Endothelial cell of umbilical vein (primary cell): ENCODE data around the gene HTRA1. TPM values are rescaled to one million over a fixed set of nuclear protein-coding genes. Genes with fewer than 3 reads are reported as not detected.

Experiments used
- BruUV-seq: library from RNA; stranded (reverse); fragments of 400-500 nt; replicated peaks from 2 replicates; lab custom pipeline; 2021; lab: Mats Ljungman, UMichigan
- CTCF ChIA-PET: fragments of 300-600, 350-600 bp; sonication (Branson Sonifier 250); formaldehyde crosslinking; loops from one replicate; lab custom pipeline; 2021; ENCODE audit warnings: antibody characterized with exemption, inconsistent platforms; lab: Charles Lee
- POLR2A ChIA-PET: fragments of 300-600, 350-600 bp; sonication (Branson Sonifier 250); formaldehyde crosslinking; loops from one replicate; lab custom pipeline; 2021; ENCODE audit warnings: antibody characterized with exemption, inconsistent platforms; lab: Charles Lee
- DNase-seq: peaks from one replicate; pipeline ENCODE4 v3.0.0-alpha.2; 2011; ENCODE audit warnings: low read depth, low spot score
- FAIRE-seq: peaks from 2 replicates; lab custom pipeline; 2011; peaks lifted over from hg19 to GRCh38; lab: Jason Lieb, UNC
- H2AFZ ChIP-seq: 2 replicates; pipeline ENCODE4 v1.6.0; 2012; ENCODE audit warnings: low read depth, low read length, control low read depth, inconsistent platforms
- H3K27ac ChIP-seq: 2 replicates; pipeline ENCODE4 v1.5.1; 2011; ENCODE audit warnings: low read depth, mild to moderate bottlenecking, control low read depth, low read length, moderate library complexity; ENCODE audit not compliant: insufficient read depth
- H3K27me3 ChIP-seq, 2 experiments: 2 replicates each; pipeline versions ENCODE4 v1.6.0 to v1.6.1; 2011; ENCODE audit warnings: low read length in 2 of 2, mixed read lengths in 1 of 2; ENCODE audit not compliant: control insufficient read depth in 2 of 2, insufficient read depth in 2 of 2
- H3K36me3 ChIP-seq, 2 experiments: 2 replicates in 1 of 2; 3 replicates in 1 of 2; pipeline ENCODE4 v1.5.1; 2011; ENCODE audit warnings: low read length in 2 of 2, mild to moderate bottlenecking in 1 of 2, moderate library complexity in 1 of 2; ENCODE audit not compliant: control insufficient read depth in 2 of 2, insufficient read depth in 2 of 2; ENCODE audit errors: extremely low read depth in 1 of 2
- H3K4me1 ChIP-seq: 3 replicates; pipeline ENCODE4 v1.5.1; 2011; ENCODE audit warnings: mild to moderate bottlenecking, low read length; ENCODE audit not compliant: control insufficient read depth, insufficient read depth; ENCODE audit errors: extremely low read depth
- H3K4me2 ChIP-seq: 2 replicates; pipeline ENCODE4 v1.6.1; 2011; ENCODE audit warnings: low read length, control low read depth, mixed read lengths; ENCODE audit not compliant: insufficient read depth
- H3K4me3 ChIP-seq, 3 experiments: fragments of 200-600 bp in 1 of 3; sonication (generic), shearing (Covaris generic) in 1 of 3; replicated peaks in 1 of 3; 2 replicates each; pipeline ENCODE4 v1.5.1; 2011 to 2016; ENCODE audit warnings: control low read depth in 3 of 3, low read length in 3 of 3, mild to moderate bottlenecking in 2 of 3, inconsistent platforms in 1 of 3, low read depth in 1 of 3, moderate library complexity in 1 of 3; ENCODE audit not compliant: insufficient read depth in 1 of 3
- H3K79me2 ChIP-seq: 2 replicates; pipeline ENCODE4 v1.6.0; 2012; ENCODE audit warnings: low read length, inconsistent platforms; ENCODE audit not compliant: control insufficient read depth, insufficient read depth
- H3K9ac ChIP-seq: replicated peaks from 2 replicates; pipeline ENCODE3; 2011; ENCODE audit warnings: low read length, control low read depth; ENCODE audit not compliant: insufficient read depth; ENCODE audit errors: extremely low read depth
- H3K9me1 ChIP-seq: replicated peaks from 3 replicates; pipeline ENCODE4 v1.6.0; 2011; ENCODE audit warnings: mild to moderate bottlenecking, low read length; ENCODE audit not compliant: control insufficient read depth, insufficient read depth; ENCODE audit errors: extremely low read depth
- H3K9me3 ChIP-seq: replicated peaks from 2 replicates; pipeline ENCODE4 v1.5.1; 2012; ENCODE audit warnings: low read length, inconsistent platforms; ENCODE audit not compliant: control insufficient read depth, insufficient read depth
- H4K20me1 ChIP-seq: replicated peaks from 2 replicates; pipeline ENCODE3; 2011; ENCODE audit warnings: mild to moderate bottlenecking, low read length; ENCODE audit not compliant: control insufficient read depth, insufficient read depth; ENCODE audit errors: extremely low read depth
- CTCF ChIP-seq, 2 donors: IDR thresholded peaks; 1 replicate in 1 of 2; 2 replicates in 1 of 2; pipeline ENCODE4 v1.5.1; 2011; ENCODE audit warnings: low read length in 2 of 2, mild to moderate bottlenecking in 2 of 2, moderate library complexity in 2 of 2, control low read depth in 1 of 2, inconsistent platforms in 1 of 2, low read depth in 1 of 2; ENCODE audit not compliant: insufficient read depth in 1 of 2; ENCODE audit errors: extremely low read depth in 1 of 2
- EZH2 ChIP-seq: IDR thresholded peaks from 2 replicates; pipeline ENCODE4 v1.6.1; 2012; ENCODE audit warnings: borderline replicate concordance, low read depth, mild to moderate bottlenecking, moderate library complexity, low read length, inconsistent platforms; ENCODE audit not compliant: severe bottlenecking
- FOS ChIP-seq: IDR thresholded peaks from 2 replicates; pipeline ENCODE4 v1.6.1; 2011; ENCODE audit warnings: mild to moderate bottlenecking, low read length, moderate library complexity, borderline replicate concordance; ENCODE audit not compliant: insufficient read depth
- GATA2 ChIP-seq: IDR thresholded peaks from 2 replicates; pipeline ENCODE4 v1.7.0; 2011; ENCODE audit warnings: low read depth, mild to moderate bottlenecking, moderate library complexity, mixed read lengths, low read length; ENCODE audit not compliant: insufficient read length, insufficient read depth
- JUN ChIP-seq: IDR thresholded peaks from 2 replicates; pipeline ENCODE4 v1.6.1; 2011; ENCODE audit warnings: borderline replicate concordance, low read depth; ENCODE audit not compliant: insufficient read length, insufficient read depth
- MAX ChIP-seq: IDR thresholded peaks from 2 replicates; pipeline ENCODE4 v1.6.1; 2011; ENCODE audit not compliant: insufficient read depth, insufficient read length
- MYC ChIP-seq: IDR thresholded peaks from one replicate; pipeline ENCODE4 v1.6.1; 2011; ENCODE audit warnings: mild to moderate bottlenecking, low read depth, low read length
- POLR2A ChIP-seq: IDR thresholded peaks from 2 replicates; pipeline ENCODE4 v1.6.1; 2012; ENCODE audit warnings: low read depth, mild to moderate bottlenecking, control low read depth, low read length
- POLR2AphosphoS5 ChIP-seq: IDR thresholded peaks from 2 replicates; pipeline ENCODE4 v1.6.1; 2012; ENCODE audit warnings: low read depth, mild to moderate bottlenecking, control low read depth, low read length, moderate library complexity; ENCODE audit not compliant: insufficient read depth
- dilution Hi-C: fragments of 300-500 bp; cut with MboI; formaldehyde crosslinking; loops from one replicate; pipeline ENCODE4 v1.15.0; 2019; ENCODE audit warnings: low sequenced_read_pairs; ENCODE audit not compliant: extremely low pct_ligation_motif_present
- intact Hi-C: fragments of 100-400 bp; cut with micrococcal nuclease; formaldehyde crosslinking; loops from one replicate; pipeline ENCODE4 v1.10.0; 2022
- polyA plus RNA-seq, 4 experiments: library from polyadenylated mRNA; depleted of rRNA in 3 of 4; stranded (reverse) in 3 of 4; unstranded in 1 of 4; fragments of >200 nt; gene quantifications; 2 replicates each; pipeline versions ENCODE4 v1.2.1 to v1.2.3, GENCODE V29; 2011 to 2012; ENCODE audit warnings: missing spikeins in 1 of 4
- total RNA-seq: library from RNA; stranded (reverse); gene quantifications from 2 replicates; pipeline ENCODE4 v1.2.3, GENCODE V29; 2021

Gene HTRA1
- total and polyA plus RNA-seq, 2 donors (not counting 3 experiments of a cell fraction or from before 2014, with no cell fraction given) = 192 to 270 TPM

GRCh38 chr10:122493761-122494160, 32.4 kb downstream of the HTRA1 start:
- no peak for FAIRE-seq
- TF ChIP-seq MYC (no peak), JUN (no peak), POLR2A (no peak), EZH2 (no peak), FOS (no peak), GATA2 (no peak), POLR2AphosphoS5 (no peak), CTCF (IDR thresholded peaks at IDR 0.05; ENCODE audit: extremely low read depth in 1 of 2, insufficient read depth in 1 of 2, low read depth in 1 of 2, low read length in 2 of 2) (no peak), MAX (no peak)

More at GRCh38 chr10:122493761-122494160, 32.4 kb downstream of the HTRA1 start:
- Histone ChIP-seq H3K27ac (no peak overlapping the region), H3K9me3 (no peaks in the 10 kb centered on the region), H3K36me3 (peaks cover 4 to 5% of the 10 kb centered on the region in 2 experiments), H3K9me1 (no peaks in the 10 kb centered on the region), H3K4me2 (peak overlapping the region; percentile 76), H2AFZ (no peak overlapping the region), H4K20me1 (no peaks in the 10 kb centered on the region), H3K27me3 (no peaks in the 10 kb centered on the region), H3K79me2 (peaks cover 25% of the 10 kb centered on the region), H3K4me3 (peak overlapping the region in 2 of 3 experiments; percentile 23 to 26), H3K4me1 (peaks cover 32% of the 10 kb centered on the region), H3K9ac (no peak overlapping the region)
- DNase-seq = no peak
- intact Hi-C loops = loop anchor here (1.0 to 10.0 kb wide), 2 partner anchors 32 to 361 kb away; partner anchors contain the start of gene HTRA1
- CTCF ChIA-PET = interaction anchor here (1.2 to 7.3 kb wide), 11 partner anchors 11 to 226 kb away, joined by 4 to 49 read pairs (median 6); partner anchors contain the start of gene HTRA1
- dilution Hi-C loops = no loop called here
- POLR2A ChIA-PET = interaction anchor here (0.7 to 2.8 kb wide), 2 partner anchors 19 to 29 kb away, joined by 3 to 15 read pairs; no protein-coding TSS in a partner anchor
- no TSS peak for BruUV-seq
